ENCODE measurements around the gene RHOBTB3. TPM values are rescaled to one million over a fixed set of nuclear protein-coding genes. Genes with fewer than 3 reads are reported as not detected.

Gene RHOBTB3
- total RNA-seq, 1 experiment from 2014 or later = 84.3 TPM

DNA sequence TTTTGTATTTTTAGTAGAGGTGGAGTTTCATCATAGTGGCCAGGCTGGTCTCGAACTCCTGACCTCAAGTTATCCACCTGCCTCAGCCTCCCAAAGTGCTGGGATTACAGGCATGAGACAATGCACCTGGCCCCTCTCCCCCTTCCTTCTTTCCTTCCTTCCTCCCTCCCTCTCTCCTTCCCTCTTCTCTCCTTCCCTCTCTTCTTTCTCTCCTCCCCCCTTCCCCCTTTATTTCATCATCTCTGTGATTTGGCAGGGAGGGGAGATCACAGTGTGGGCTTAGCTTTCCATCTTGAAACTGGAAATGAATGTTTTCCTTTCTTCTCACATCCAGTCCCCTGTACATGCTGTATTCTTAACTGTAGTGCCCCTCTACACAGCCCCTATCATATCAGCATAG lies 12.7 kb downstream of the RHOBTB3 start:
- Histone ChIP-seq H3K27ac (ENCODE audit: low read depth, low read length) (no peak overlapping the region), H3K4me1 (ENCODE audit: control insufficient read depth in 1 of 2, insufficient read depth in 2 of 2, low read length in 2 of 2) (peaks cover 2 to 5% of the 10 kb centered on the region in 2 experiments; a peak in 2 of 4 replicates), H3K9ac (ENCODE audit: low read length) (no peak overlapping the region), H3K79me2 (ENCODE audit: insufficient read depth, low read length) (no peaks in the 10 kb centered on the region; the same call in 1 of the 2 replicates), H3K36me3 (ENCODE audit: control insufficient read depth in 1 of 2, insufficient read depth in 2 of 2, low read length in 2 of 2) (peaks cover 3 to 10% of the 10 kb centered on the region in 2 experiments; a peak in 2 of 4 replicates), H3K27me3 (ENCODE audit: insufficient read depth, low read length) (no peaks in the 10 kb centered on the region), H3K9me2 (ENCODE audit: insufficient read depth) (no peaks in the 10 kb centered on the region), H2AFZ (ENCODE audit: low read depth, low read length, poor library complexity, severe bottlenecking) (no peak overlapping the region), H3K9me3 (ENCODE audit: control insufficient read depth in 1 of 2, insufficient read depth in 1 of 2, low read depth in 1 of 2, low read length in 2 of 2) (no peaks in the 10 kb centered on the region), H3K4me2 (ENCODE audit: low read length) (no peak overlapping the region), H4K20me1 (ENCODE audit: insufficient read depth) (no peaks in the 10 kb centered on the region), H3K4me3 (replicated peaks in 1 of 2; ENCODE audit: low read depth in 1 of 2, low read length in 2 of 2) (no peak overlapping the region)
- CTCF ChIA-PET = no interaction called here
- intact Hi-C loops (cut with micrococcal nuclease) = no loop called here
- DNase-seq (ENCODE audit: low read depth, low spot score) (no peak), ATAC-seq (no peak)
- no TSS peak for BruUV-seq (replicated peaks)
- POLR2A ChIA-PET = no interaction called here
- TF ChIP-seq SRF (IDR thresholded peaks at IDR 0.05; ENCODE audit: low read depth) = no peak
- TF ChIP-seq FOSL1 (IDR thresholded peaks at IDR 0.05; ENCODE audit: low read depth) = no peak
- TF ChIP-seq YY1 (IDR thresholded peaks at IDR 0.05; ENCODE audit: extremely low read depth, insufficient replicate concordance, low read depth, low read length) = no peak
- no peak for TF ChIP-seq JUND (IDR thresholded peaks at IDR 0.05)
- no peak for TF ChIP-seq CEBPB (IDR thresholded peaks at IDR 0.05; ENCODE audit: low read depth)
- TF ChIP-seq POLR2A (IDR thresholded peaks at IDR 0.05; ENCODE audit: borderline replicate concordance, extremely low read depth, insufficient read depth, insufficient read length) = no peak
- TF ChIP-seq EGR1 (IDR thresholded peaks at IDR 0.05; ENCODE audit: low read depth) = no peak
- TF ChIP-seq, protein P1, sequence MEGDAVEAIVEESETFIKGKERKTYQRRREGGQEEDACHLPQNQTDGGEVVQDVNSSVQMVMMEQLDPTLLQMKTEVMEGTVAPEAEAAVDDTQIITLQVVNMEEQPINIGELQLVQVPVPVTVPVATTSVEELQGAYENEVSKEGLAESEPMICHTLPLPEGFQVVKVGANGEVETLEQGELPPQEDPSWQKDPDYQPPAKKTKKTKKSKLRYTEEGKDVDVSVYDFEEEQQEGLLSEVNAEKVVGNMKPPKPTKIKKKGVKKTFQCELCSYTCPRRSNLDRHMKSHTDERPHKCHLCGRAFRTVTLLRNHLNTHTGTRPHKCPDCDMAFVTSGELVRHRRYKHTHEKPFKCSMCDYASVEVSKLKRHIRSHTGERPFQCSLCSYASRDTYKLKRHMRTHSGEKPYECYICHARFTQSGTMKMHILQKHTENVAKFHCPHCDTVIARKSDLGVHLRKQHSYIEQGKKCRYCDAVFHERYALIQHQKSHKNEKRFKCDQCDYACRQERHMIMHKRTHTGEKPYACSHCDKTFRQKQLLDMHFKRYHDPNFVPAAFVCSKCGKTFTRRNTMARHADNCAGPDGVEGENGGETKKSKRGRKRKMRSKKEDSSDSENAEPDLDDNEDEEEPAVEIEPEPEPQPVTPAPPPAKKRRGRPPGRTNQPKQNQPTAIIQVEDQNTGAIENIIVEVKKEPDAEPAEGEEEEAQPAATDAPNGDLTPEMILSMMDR (IDR thresholded peaks at IDR 0.05 in 2 of 3, conservative IDR thresholded peaks at IDR 0.05 in 1 of 3; ENCODE audit: borderline replicate concordance in 1 of 3, insufficient read depth in 1 of 3, low read depth in 2 of 3, low read length in 2 of 3) = no peak
- RAD21 ChIA-PET (ENCODE audit: low non-redundant PET in 1 of 2, low total read pairs in 2 of 2, uncharacterized antibody in 2 of 2, unreplicated experiment in 2 of 2) = no interaction called here

DNA sequence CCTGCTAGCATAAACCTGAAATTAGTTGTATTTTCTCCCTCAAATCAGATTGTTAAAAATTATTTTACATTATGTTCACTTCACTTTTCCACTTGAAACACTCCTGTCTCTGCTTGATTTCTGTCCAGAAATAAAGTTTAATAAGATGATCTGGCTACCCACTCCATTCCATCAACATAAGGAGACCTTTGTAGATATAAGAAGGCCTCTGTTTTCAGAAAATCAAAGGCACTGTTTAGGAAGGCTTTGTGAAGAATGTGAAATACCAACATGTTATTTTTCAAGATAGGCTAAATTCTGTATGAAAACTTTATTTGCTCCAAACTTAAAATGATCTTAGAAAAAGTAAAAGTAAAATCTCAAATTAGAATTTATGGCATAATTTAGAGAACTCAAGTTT lies 15.1 kb downstream of the RHOBTB3 start:
- ChIA-PET CTCF (no interaction called here), POLR2A (no interaction called here)
- TF ChIP-seq, protein P2, sequence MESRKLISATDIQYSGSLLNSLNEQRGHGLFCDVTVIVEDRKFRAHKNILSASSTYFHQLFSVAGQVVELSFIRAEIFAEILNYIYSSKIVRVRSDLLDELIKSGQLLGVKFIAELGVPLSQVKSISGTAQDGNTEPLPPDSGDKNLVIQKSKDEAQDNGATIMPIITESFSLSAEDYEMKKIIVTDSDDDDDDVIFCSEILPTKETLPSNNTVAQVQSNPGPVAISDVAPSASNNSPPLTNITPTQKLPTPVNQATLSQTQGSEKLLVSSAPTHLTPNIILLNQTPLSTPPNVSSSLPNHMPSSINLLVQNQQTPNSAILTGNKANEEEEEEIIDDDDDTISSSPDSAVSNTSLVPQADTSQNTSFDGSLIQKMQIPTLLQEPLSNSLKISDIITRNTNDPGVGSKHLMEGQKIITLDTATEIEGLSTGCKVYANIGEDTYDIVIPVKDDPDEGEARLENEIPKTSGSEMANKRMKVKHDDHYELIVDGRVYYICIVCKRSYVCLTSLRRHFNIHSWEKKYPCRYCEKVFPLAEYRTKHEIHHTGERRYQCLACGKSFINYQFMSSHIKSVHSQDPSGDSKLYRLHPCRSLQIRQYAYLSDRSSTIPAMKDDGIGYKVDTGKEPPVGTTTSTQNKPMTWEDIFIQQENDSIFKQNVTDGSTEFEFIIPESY (IDR thresholded peaks at IDR 0.05; ENCODE audit: extremely low read depth, insufficient replicate concordance, low read length) = no peak
- TF ChIP-seq, protein P1 (IDR thresholded peaks at IDR 0.05 in 2 of 3, conservative IDR thresholded peaks at IDR 0.05 in 1 of 3; ENCODE audit: borderline replicate concordance in 1 of 3, insufficient read depth in 1 of 3, low read depth in 2 of 3, low read length in 2 of 3) = no peak
- TF ChIP-seq POLR2AphosphoS5 (IDR thresholded peaks at IDR 0.05; ENCODE audit: low read depth, low read length) (no peak), EZH2phosphoT487 (IDR thresholded peaks at IDR 0.05; ENCODE audit: borderline replicate concordance) (no peak), SIN3A (IDR thresholded peaks at IDR 0.05; ENCODE audit: low read depth) (no peak), EZH2 (IDR thresholded peaks at IDR 0.05) (no peak), SRF (IDR thresholded peaks at IDR 0.05; ENCODE audit: low read depth) (no peak)

More for the DNA sequence above, 15.1 kb downstream of the RHOBTB3 start:
- Histone ChIP-seq H3K36me3 (ENCODE audit: control insufficient read depth in 1 of 2, insufficient read depth in 2 of 2, low read length in 2 of 2) (peaks cover 3 to 15% of the 10 kb centered on the region in 2 experiments; a peak in 3 of 4 replicates), H3K9me2 (ENCODE audit: insufficient read depth) (no peaks in the 10 kb centered on the region), H3K4me3 (replicated peaks in 1 of 2; ENCODE audit: low read depth in 1 of 2, low read length in 2 of 2) (no peak overlapping the region), H4K20me1 (ENCODE audit: insufficient read depth) (no peaks in the 10 kb centered on the region), H2AFZ (ENCODE audit: low read depth, low read length, poor library complexity, severe bottlenecking) (no peak overlapping the region), H3K9ac (ENCODE audit: low read length) (no peak overlapping the region), H3K27me3 (ENCODE audit: insufficient read depth, low read length) (no peaks in the 10 kb centered on the region), H3K9me3 (ENCODE audit: control insufficient read depth in 1 of 2, insufficient read depth in 1 of 2, low read depth in 1 of 2, low read length in 2 of 2) (no peaks in the 10 kb centered on the region), H3K27ac (ENCODE audit: low read depth, low read length) (no peak overlapping the region), H3K4me2 (ENCODE audit: low read length) (no peak overlapping the region), H3K4me1 (ENCODE audit: control insufficient read depth in 1 of 2, insufficient read depth in 2 of 2, low read length in 2 of 2) (peaks cover 2 to 5% of the 10 kb centered on the region in 2 experiments; a peak in 2 of 4 replicates), H3K79me2 (ENCODE audit: insufficient read depth, low read length) (no peaks in the 10 kb centered on the region; the same call in 1 of the 2 replicates)
- BruUV-seq (replicated peaks) = no TSS peak
- ATAC-seq (no peak), DNase-seq (ENCODE audit: low read depth, low spot score) (no peak)
- intact Hi-C loops (cut with micrococcal nuclease) = no loop called here
- RAD21 ChIA-PET (ENCODE audit: low non-redundant PET in 1 of 2, low total read pairs in 2 of 2, uncharacterized antibody in 2 of 2, unreplicated experiment in 2 of 2) = no interaction called here
